ENCODE data around the gene SARM1. TPM values are rescaled to one million over a fixed set of nuclear protein-coding genes. Genes with fewer than 3 reads are reported as not detected.

The SARM1 gene
- total RNA-seq, 1 experiment from 2014 or later: 17.4 TPM

DNA sequence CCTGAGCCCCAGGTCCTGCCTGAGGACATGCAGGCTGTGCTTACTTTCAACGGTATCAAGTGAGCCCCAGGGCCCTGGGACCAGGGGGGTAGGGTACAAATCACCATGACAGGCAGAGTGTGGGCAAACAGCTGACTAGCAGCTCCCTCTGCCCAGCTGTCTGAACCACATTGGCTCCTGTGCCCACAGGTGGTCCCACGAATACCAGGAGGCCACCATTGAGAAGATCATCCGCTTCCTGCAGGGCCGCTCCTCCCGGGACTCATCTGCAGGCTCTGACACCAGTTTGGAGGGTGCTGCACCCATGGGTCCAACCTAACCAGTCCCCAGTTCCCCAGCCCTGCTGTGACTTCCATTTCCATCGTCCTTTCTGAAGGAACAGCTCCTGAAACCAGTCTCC is 24.5 kb downstream of the SARM1 start:
- intact Hi-C loops (cut with micrococcal nuclease; ENCODE audit: unreplicated experiment): no loop called here
- no peak for DNase-seq (ENCODE audit: low read depth, low spot score)
- TF ChIP-seq TCF7L2 (IDR thresholded peaks at IDR 0.05; ENCODE audit: low read depth, low read length) (no peak), POLR2AphosphoS5 (IDR thresholded peaks at IDR 0.05; ENCODE audit: low read depth, low read length) (no peak), CTCF (IDR thresholded peaks at IDR 0.05) (no peak), SIN3A (IDR thresholded peaks at IDR 0.05; ENCODE audit: borderline replicate concordance, insufficient read depth, low read depth, low read length) (no peak)
- TF ChIP-seq, protein P1, sequence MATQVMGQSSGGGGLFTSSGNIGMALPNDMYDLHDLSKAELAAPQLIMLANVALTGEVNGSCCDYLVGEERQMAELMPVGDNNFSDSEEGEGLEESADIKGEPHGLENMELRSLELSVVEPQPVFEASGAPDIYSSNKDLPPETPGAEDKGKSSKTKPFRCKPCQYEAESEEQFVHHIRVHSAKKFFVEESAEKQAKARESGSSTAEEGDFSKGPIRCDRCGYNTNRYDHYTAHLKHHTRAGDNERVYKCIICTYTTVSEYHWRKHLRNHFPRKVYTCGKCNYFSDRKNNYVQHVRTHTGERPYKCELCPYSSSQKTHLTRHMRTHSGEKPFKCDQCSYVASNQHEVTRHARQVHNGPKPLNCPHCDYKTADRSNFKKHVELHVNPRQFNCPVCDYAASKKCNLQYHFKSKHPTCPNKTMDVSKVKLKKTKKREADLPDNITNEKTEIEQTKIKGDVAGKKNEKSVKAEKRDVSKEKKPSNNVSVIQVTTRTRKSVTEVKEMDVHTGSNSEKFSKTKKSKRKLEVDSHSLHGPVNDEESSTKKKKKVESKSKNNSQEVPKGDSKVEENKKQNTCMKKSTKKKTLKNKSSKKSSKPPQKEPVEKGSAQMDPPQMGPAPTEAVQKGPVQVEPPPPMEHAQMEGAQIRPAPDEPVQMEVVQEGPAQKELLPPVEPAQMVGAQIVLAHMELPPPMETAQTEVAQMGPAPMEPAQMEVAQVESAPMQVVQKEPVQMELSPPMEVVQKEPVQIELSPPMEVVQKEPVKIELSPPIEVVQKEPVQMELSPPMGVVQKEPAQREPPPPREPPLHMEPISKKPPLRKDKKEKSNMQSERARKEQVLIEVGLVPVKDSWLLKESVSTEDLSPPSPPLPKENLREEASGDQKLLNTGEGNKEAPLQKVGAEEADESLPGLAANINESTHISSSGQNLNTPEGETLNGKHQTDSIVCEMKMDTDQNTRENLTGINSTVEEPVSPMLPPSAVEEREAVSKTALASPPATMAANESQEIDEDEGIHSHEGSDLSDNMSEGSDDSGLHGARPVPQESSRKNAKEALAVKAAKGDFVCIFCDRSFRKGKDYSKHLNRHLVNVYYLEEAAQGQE (IDR thresholded peaks at IDR 0.05; ENCODE audit: insufficient read depth in 1 of 2, low read depth in 2 of 2, low read length in 1 of 2): no peak
- Histone ChIP-seq H3K27me3 (ENCODE audit: control insufficient read depth, insufficient read depth, low read length) (no peaks in the 10 kb centered on the region), H3K9me3 (ENCODE audit: control insufficient read depth, insufficient read depth, low read depth, low read length) (no peaks in the 10 kb centered on the region), H3K36me3 (ENCODE audit: control insufficient read depth, insufficient read depth, low read length) (no peaks in the 10 kb centered on the region), H3K4me3 (ENCODE audit: low read depth in 2 of 2, low read length in 2 of 2) (no peak overlapping the region), H3K27ac (ENCODE audit: low read length) (no peak overlapping the region), H3K4me1 (ENCODE audit: control insufficient read depth, insufficient read depth, low read length) (peaks cover 8% of the 10 kb centered on the region; the same call in 1 of the 2 replicates)
- POLR2A ChIA-PET: no interaction called here
- no peak for ATAC-seq
- in situ Hi-C loops (cut with HindIII; ENCODE audit: low pct_unique_long_range_greater_than_20kb, low sequenced_read_pairs): no loop called here
- CTCF ChIA-PET: no interaction called here
- BruUV-seq (replicated peaks): no TSS peak

- POLR2A ChIA-PET: no interaction called here
Observed at GRCh38 chr17:28396635-28397239, 25.2 kb downstream of the SARM1 start.

More at GRCh38 chr17:28396635-28397239, 25.2 kb downstream of the SARM1 start:
- Histone ChIP-seq H3K27me3 (ENCODE audit: control insufficient read depth, insufficient read depth, low read length) (no peaks in the 10 kb centered on the region), H3K36me3 (ENCODE audit: control insufficient read depth, insufficient read depth, low read length) (no peaks in the 10 kb centered on the region), H3K4me1 (ENCODE audit: control insufficient read depth, insufficient read depth, low read length) (peaks cover 8% of the 10 kb centered on the region; the same call in 1 of the 2 replicates), H3K27ac (ENCODE audit: low read length) (no peak overlapping the region), H3K9me3 (ENCODE audit: control insufficient read depth, insufficient read depth, low read depth, low read length) (no peaks in the 10 kb centered on the region), H3K4me3 (ENCODE audit: low read depth in 2 of 2, low read length in 2 of 2) (no peak overlapping the region)
- CTCF ChIA-PET: interaction anchor here (1.0 kb wide), 1 partner anchor 20 kb away, joined by 3 read pairs; no protein-coding TSS in a partner anchor
- in situ Hi-C loops (cut with HindIII; ENCODE audit: low pct_unique_long_range_greater_than_20kb, low sequenced_read_pairs) (no loop called here), intact Hi-C loops (cut with micrococcal nuclease; ENCODE audit: unreplicated experiment) (no loop called here)
- DNase-seq (ENCODE audit: low read depth, low spot score) (no peak), ATAC-seq (peak; percentile 50; the same call in 1 of the 2 replicates)
- no peak for TF ChIP-seq SIN3A (IDR thresholded peaks at IDR 0.05; ENCODE audit: borderline replicate concordance, insufficient read depth, low read depth, low read length)
- no peak for TF ChIP-seq CTCF (IDR thresholded peaks at IDR 0.05)
- no peak for TF ChIP-seq TCF7L2 (IDR thresholded peaks at IDR 0.05; ENCODE audit: low read depth, low read length)
- TF ChIP-seq, protein P1 (IDR thresholded peaks at IDR 0.05; ENCODE audit: insufficient read depth in 1 of 2, low read depth in 2 of 2, low read length in 1 of 2): no peak
- no peak for TF ChIP-seq POLR2AphosphoS5 (IDR thresholded peaks at IDR 0.05; ENCODE audit: low read depth, low read length)
- BruUV-seq (replicated peaks): no TSS peak

All from Panc1 (cell line).